Muscle layer of duodenum (tissue), 2 donors: ENCODE results near the gene TMEM178B.

ENCODE experiments used
- H3K27ac ChIP-seq: one replicate; pipeline ENCODE4 v1.7.0; 2013; ENCODE audit warnings: mild to moderate bottlenecking, low read length
- H3K27me3 ChIP-seq: one replicate; pipeline ENCODE4 v1.7.0; 2013; ENCODE audit warnings: low read depth, mild to moderate bottlenecking, control low read depth, low read length
- H3K36me3 ChIP-seq, 2 donors: one replicate each; pipeline ENCODE4 v1.7.0; 2013; ENCODE audit warnings: low read length in 2 of 2, control low read depth in 1 of 2, mild to moderate bottlenecking in 1 of 2; ENCODE audit not compliant: insufficient read depth in 2 of 2, control insufficient read depth in 1 of 2
- H3K4me1 ChIP-seq, 2 donors: one replicate each; pipeline ENCODE4 v1.7.0; 2013; ENCODE audit warnings: low read length in 2 of 2, mild to moderate bottlenecking in 2 of 2, control low read depth in 1 of 2, moderate library complexity in 1 of 2; ENCODE audit not compliant: insufficient read depth in 2 of 2, control insufficient read depth in 1 of 2
- H3K4me3 ChIP-seq, 2 donors: one replicate each; pipeline ENCODE4 v1.7.0; 2013; ENCODE audit warnings: low read length in 2 of 2, low read depth in 1 of 2, mild to moderate bottlenecking in 1 of 2
- H3K9me3 ChIP-seq, 2 donors: one replicate each; pipeline ENCODE4 v1.7.0; 2013; ENCODE audit warnings: low read length in 2 of 2, control low read depth in 1 of 2, mild to moderate bottlenecking in 1 of 2; ENCODE audit not compliant: control insufficient read depth in 1 of 2
- donor health status: healthy.

TMEM178B gene

GRCh38 chr7:141427134-141427533, 353.3 kb downstream of the TMEM178B start:
- no peaks in the 10 kb centered on the region for H3K4me1 ChIP-seq
- H3K4me3 ChIP-seq: no peak overlapping the region
- H3K27ac ChIP-seq: no peak overlapping the region
- no peaks in the 10 kb centered on the region for H3K36me3 ChIP-seq
- H3K27me3 ChIP-seq: no peaks in the 10 kb centered on the region
- H3K9me3 ChIP-seq: peaks cover 0 to 8% of the 10 kb centered on the region in 2 donors

GRCh38 chr7:141430455-141431139, 356.7 kb downstream of the TMEM178B start:
- peaks cover 0 to 8% of the 10 kb centered on the region in 2 donors for H3K9me3 ChIP-seq
- no peaks in the 10 kb centered on the region for H3K36me3 ChIP-seq
- no peaks in the 10 kb centered on the region for H3K4me1 ChIP-seq
- H3K27ac ChIP-seq: no peak overlapping the region
- no peak overlapping the region for H3K4me3 ChIP-seq
- no peaks in the 10 kb centered on the region for H3K27me3 ChIP-seq

GRCh38 chr7:141431140-141431479, 357.2 kb downstream of the TMEM178B start:
- peaks cover 0 to 8% of the 10 kb centered on the region in 2 donors for H3K9me3 ChIP-seq
- no peak overlapping the region for H3K27ac ChIP-seq
- H3K4me3 ChIP-seq: no peak overlapping the region
- no peaks in the 10 kb centered on the region for H3K27me3 ChIP-seq
- H3K4me1 ChIP-seq: no peaks in the 10 kb centered on the region
- no peaks in the 10 kb centered on the region for H3K36me3 ChIP-seq

- Histone ChIP-seq H3K36me3 (no peaks in the 10 kb centered on the region), H3K4me3 (no peak overlapping the region), H3K27me3 (no peaks in the 10 kb centered on the region), H3K9me3 (peaks cover 0 to 8% of the 10 kb centered on the region in 2 donors), H3K4me1 (no peaks in the 10 kb centered on the region), H3K27ac (no peak overlapping the region)
Observed at GRCh38 chr7:141431711-141432110, 357.8 kb downstream of the TMEM178B start.

- Histone ChIP-seq H3K4me3 (no peak overlapping the region), H3K9me3 (no peaks in the 10 kb centered on the region), H3K27me3 (no peaks in the 10 kb centered on the region), H3K4me1 (no peaks in the 10 kb centered on the region), H3K27ac (no peak overlapping the region), H3K36me3 (no peaks in the 10 kb centered on the region)
Observed at GRCh38 chr7:141433698-141434097, 359.8 kb downstream of the TMEM178B start.

- no peak overlapping the region for H3K4me3 ChIP-seq
- no peaks in the 10 kb centered on the region for H3K27me3 ChIP-seq
- H3K36me3 ChIP-seq: no peaks in the 10 kb centered on the region
- H3K9me3 ChIP-seq: no peaks in the 10 kb centered on the region
- no peak overlapping the region for H3K27ac ChIP-seq
- H3K4me1 ChIP-seq: no peaks in the 10 kb centered on the region
Observed at GRCh38 chr7:141436139-141436538, 362.3 kb downstream of the TMEM178B start.

GRCh38 chr7:141436575-141437075, 362.8 kb downstream of the TMEM178B start:
- no peaks in the 10 kb centered on the region for H3K27me3 ChIP-seq
- H3K4me1 ChIP-seq: no peaks in the 10 kb centered on the region
- H3K9me3 ChIP-seq: no peaks in the 10 kb centered on the region
- H3K4me3 ChIP-seq: no peak overlapping the region
- H3K27ac ChIP-seq: no peak overlapping the region
- H3K36me3 ChIP-seq: no peaks in the 10 kb centered on the region

GRCh38 chr7:141439164-141439563, 365.3 kb downstream of the TMEM178B start:
- Histone ChIP-seq H3K9me3 (no peaks in the 10 kb centered on the region), H3K27ac (no peak overlapping the region), H3K4me3 (no peak overlapping the region), H3K4me1 (no peaks in the 10 kb centered on the region), H3K36me3 (no peaks in the 10 kb centered on the region), H3K27me3 (no peaks in the 10 kb centered on the region)

- Histone ChIP-seq H3K27ac (no peak overlapping the region), H3K4me3 (no peak overlapping the region), H3K27me3 (no peaks in the 10 kb centered on the region), H3K9me3 (no peaks in the 10 kb centered on the region), H3K36me3 (no peaks in the 10 kb centered on the region), H3K4me1 (no peaks in the 10 kb centered on the region)
Observed at GRCh38 chr7:141439776-141440175, 365.9 kb downstream of the TMEM178B start.

- Histone ChIP-seq H3K4me1 (no peaks in the 10 kb centered on the region), H3K36me3 (no peaks in the 10 kb centered on the region), H3K4me3 (no peak overlapping the region), H3K27me3 (no peaks in the 10 kb centered on the region), H3K27ac (no peak overlapping the region), H3K9me3 (no peaks in the 10 kb centered on the region)
Observed at GRCh38 chr7:141441837-141442627, 368.2 kb downstream of the TMEM178B start.

GRCh38 chr7:141442781-141443180, 368.9 kb downstream of the TMEM178B start:
- no peak overlapping the region for H3K4me3 ChIP-seq
- H3K27me3 ChIP-seq: no peaks in the 10 kb centered on the region
- no peaks in the 10 kb centered on the region for H3K9me3 ChIP-seq
- no peaks in the 10 kb centered on the region for H3K4me1 ChIP-seq
- H3K36me3 ChIP-seq: no peaks in the 10 kb centered on the region
- H3K27ac ChIP-seq: no peak overlapping the region
